Tibial nerve (tissue), 4 donors: ENCODE data around the gene BLM. TPM values are rescaled to one million over a fixed set of nuclear protein-coding genes. Genes with fewer than 3 reads are reported as not detected.

Experiments
- DNase-seq, 2 donors: peaks; one replicate each; pipeline ENCODE4 v3.0.0-alpha.2; 2019; ENCODE audit warnings: low spot score in 2 of 2
- H3K27ac ChIP-seq, 4 donors: fragments of 200-600 bp; sonication (generic) in 3 of 4; one replicate each; pipeline ENCODE4 v1.5.1; 2017 to 2019; ENCODE audit warnings: mild to moderate bottlenecking in 1 of 4
- H3K27me3 ChIP-seq, 2 donors: fragments of 200-600 bp; sonication (generic) in 1 of 2; one replicate each; pipeline versions ENCODE4 v1.5.1 to v1.6.0; 2017 to 2019
- H3K36me3 ChIP-seq, 3 donors: fragments of 200-600 bp; sonication (generic); one replicate each; pipeline ENCODE4 v1.5.1; 2018 to 2019
- H3K4me1 ChIP-seq, 4 donors: fragments of 200-600 bp; sonication (generic) in 3 of 4; one replicate each; pipeline ENCODE4 v1.5.1; 2017 to 2019
- H3K4me3 ChIP-seq, 4 donors: fragments of 200-600 bp; sonication (generic) in 3 of 4; one replicate each; pipeline ENCODE4 v1.5.1; 2017 to 2019; ENCODE audit warnings: mild to moderate bottlenecking in 1 of 4, moderate library complexity in 1 of 4
- H3K9me3 ChIP-seq, 4 donors: fragments of 200-600 bp; sonication (generic) in 3 of 4; one replicate each; pipeline ENCODE4 v1.5.1; 2017 to 2019
- EP300 ChIP-seq, 2 donors: sonication (generic); formaldehyde crosslinking; IDR thresholded peaks; one replicate each; pipeline ENCODE4 v1.6.1; 2017; ENCODE audit warnings: antibody characterized with exemption in 2 of 2, mild to moderate bottlenecking in 1 of 2
- POLR2A ChIP-seq, 2 donors: fragments of 450-650 bp; IDR thresholded peaks; one replicate each; pipeline ENCODE4 v1.6.1; 2017; ENCODE audit warnings: antibody characterized with exemption in 2 of 2, mild to moderate bottlenecking in 2 of 2, moderate library complexity in 2 of 2
- WGBS, 2 donors: methylation state at CpG; one replicate each; pipeline ENCODE4 v1.1.5; 2018; 5-methylcytosine and 5-hydroxymethylcytosine counted together
- total RNA-seq, 4 donors: library from RNA; depleted of rRNA; stranded (reverse); fragments of >200 nt; gene quantifications; one replicate each; pipeline ENCODE4 v1.1.0, GENCODE V29; 2016
- TF ChIP-seq, protein P1 (sequence below), 5 experiments: fragments of 200-600 bp in 3 of 5; fragments of 450-650 bp in 2 of 5; sonication (generic) in 3 of 5; IDR thresholded peaks; one replicate each; pipeline ENCODE4 v1.5.1; 2016 to 2019; ENCODE audit warnings: antibody characterized with exemption in 5 of 5, mild to moderate bottlenecking in 3 of 5, moderate library complexity in 2 of 5

The BLM gene
- total RNA-seq, 4 donors from 2014 or later, result 0.66 to 9.6 (median 1.0) TPM

DNA sequence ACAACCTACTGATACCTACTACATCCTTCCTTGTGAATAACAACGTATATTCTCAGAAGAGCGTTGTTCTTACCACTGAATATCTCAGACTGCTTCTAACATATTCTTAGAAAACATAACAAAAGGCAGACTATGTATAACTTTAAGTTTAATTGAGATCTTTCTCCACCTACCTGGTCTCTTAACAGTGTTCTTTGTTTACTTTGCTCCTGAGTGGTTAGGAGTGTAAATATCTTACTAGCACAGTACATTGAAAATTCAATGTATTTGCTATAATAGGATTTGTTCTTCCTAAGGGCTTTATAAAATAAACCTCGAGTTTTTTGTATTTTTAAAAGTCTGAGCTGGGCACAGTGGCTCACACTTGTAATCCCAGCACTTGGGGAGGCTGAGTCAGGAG, 7.9 kb upstream of the BLM start:
- no peak overlapping the region for H3K4me3 ChIP-seq
- H3K36me3 ChIP-seq, result no peaks in the 10 kb centered on the region
- no peaks in the 10 kb centered on the region for H3K4me1 ChIP-seq
- TF ChIP-seq EP300 (IDR thresholded peaks at IDR 0.05), result no peak
- no peak for TF ChIP-seq POLR2A (IDR thresholded peaks at IDR 0.05)
- TF ChIP-seq, protein P1, sequence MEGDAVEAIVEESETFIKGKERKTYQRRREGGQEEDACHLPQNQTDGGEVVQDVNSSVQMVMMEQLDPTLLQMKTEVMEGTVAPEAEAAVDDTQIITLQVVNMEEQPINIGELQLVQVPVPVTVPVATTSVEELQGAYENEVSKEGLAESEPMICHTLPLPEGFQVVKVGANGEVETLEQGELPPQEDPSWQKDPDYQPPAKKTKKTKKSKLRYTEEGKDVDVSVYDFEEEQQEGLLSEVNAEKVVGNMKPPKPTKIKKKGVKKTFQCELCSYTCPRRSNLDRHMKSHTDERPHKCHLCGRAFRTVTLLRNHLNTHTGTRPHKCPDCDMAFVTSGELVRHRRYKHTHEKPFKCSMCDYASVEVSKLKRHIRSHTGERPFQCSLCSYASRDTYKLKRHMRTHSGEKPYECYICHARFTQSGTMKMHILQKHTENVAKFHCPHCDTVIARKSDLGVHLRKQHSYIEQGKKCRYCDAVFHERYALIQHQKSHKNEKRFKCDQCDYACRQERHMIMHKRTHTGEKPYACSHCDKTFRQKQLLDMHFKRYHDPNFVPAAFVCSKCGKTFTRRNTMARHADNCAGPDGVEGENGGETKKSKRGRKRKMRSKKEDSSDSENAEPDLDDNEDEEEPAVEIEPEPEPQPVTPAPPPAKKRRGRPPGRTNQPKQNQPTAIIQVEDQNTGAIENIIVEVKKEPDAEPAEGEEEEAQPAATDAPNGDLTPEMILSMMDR (IDR thresholded peaks at IDR 0.05), result no peak
- H3K27me3 ChIP-seq, result no peaks in the 10 kb centered on the region
- 86 to 87% methylated on average over 3 of the region's 3 CpGs for WGBS, 2 donors
- no peaks in the 10 kb centered on the region for H3K9me3 ChIP-seq
- H3K27ac ChIP-seq, result no peak overlapping the region
- no peak for DNase-seq

DNA sequence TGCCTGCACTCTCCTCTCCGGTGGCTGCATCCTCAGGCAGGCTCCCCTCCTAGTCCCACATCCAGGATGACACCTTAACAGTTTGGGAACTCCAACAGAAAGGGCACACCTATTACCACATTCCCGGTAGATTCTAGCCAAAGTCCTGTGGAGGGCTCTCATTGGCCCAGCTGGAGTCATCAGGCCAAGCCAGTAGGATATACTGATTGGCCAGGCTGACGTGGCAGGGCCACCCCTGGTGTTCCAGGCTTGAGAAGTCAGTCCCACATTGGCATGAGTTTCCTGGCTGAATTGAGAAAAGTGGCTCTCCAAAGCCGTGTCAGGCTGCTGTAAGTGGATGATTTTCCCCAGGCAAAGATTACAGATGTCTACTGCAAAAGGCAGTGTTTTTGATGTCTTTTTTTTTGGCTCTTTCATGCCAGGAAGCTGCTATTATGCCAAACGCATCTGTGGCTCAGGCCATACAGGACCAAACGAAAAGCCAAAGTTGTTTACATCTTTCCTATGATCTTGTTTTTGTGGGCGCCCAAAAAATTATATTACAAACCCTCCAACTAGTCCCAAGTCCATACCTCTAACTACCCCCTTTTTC, 6.6 kb upstream of the BLM start:
- TF ChIP-seq, protein P1 (IDR thresholded peaks at IDR 0.05), result no peak
- no peak for TF ChIP-seq EP300 (IDR thresholded peaks at IDR 0.05)
- no peak for TF ChIP-seq POLR2A (IDR thresholded peaks at IDR 0.05)
- 73 to 77% methylated on average over 7 of the region's 7 CpGs for WGBS, 2 donors

DNA sequence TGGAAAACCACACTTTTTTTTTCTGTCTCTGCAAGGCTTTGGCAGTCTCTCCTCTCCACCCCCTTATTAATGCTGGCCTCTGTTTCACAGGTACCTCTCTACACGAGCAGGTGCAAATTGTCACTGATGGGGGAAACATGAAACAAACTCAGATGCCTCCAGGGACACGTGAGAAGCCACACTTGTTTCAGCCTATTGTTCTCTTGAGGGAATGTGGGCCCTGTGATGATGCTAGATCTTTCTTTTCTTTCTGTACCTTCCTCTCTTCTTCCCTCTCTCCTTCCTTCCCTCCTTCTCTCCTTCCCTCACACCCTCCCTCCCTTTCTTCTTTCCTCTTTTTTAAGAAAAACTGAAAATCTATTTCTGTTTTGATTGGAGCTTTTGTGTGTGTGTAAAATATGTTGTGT, 5.7 kb upstream of the BLM start:
- Histone ChIP-seq H3K36me3 (no peaks in the 10 kb centered on the region), H3K4me3 (no peak overlapping the region), H3K9me3 (no peaks in the 10 kb centered on the region), H3K27me3 (no peaks in the 10 kb centered on the region), H3K27ac (no peak overlapping the region), H3K4me1 (peaks cover 0 to 5% (median 2%) of the 10 kb centered on the region in 4 donors)
- WGBS, 2 donors, result 38 to 48% methylated on average over 2 of the region's 2 CpGs
- TF ChIP-seq POLR2A (IDR thresholded peaks at IDR 0.05) (no peak), EP300 (IDR thresholded peaks at IDR 0.05) (no peak)
- TF ChIP-seq, protein P1 (IDR thresholded peaks at IDR 0.05), result no peak
- DNase-seq, result no peak

More for the DNA sequence above, 6.6 kb upstream of the BLM start:
- Histone ChIP-seq H3K27ac (no peak overlapping the region), H3K9me3 (no peaks in the 10 kb centered on the region), H3K4me3 (no peak overlapping the region), H3K4me1 (no peaks in the 10 kb centered on the region), H3K36me3 (no peaks in the 10 kb centered on the region), H3K27me3 (no peaks in the 10 kb centered on the region)
- DNase-seq, result no peak

- no peaks in the 10 kb centered on the region for H3K9me3 ChIP-seq
- H3K27me3 ChIP-seq, result no peaks in the 10 kb centered on the region
- no peak for TF ChIP-seq POLR2A (IDR thresholded peaks at IDR 0.05)
- TF ChIP-seq, protein P1 (IDR thresholded peaks at IDR 0.05), result no peak
- no peak for TF ChIP-seq EP300 (IDR thresholded peaks at IDR 0.05)
- H3K4me1 ChIP-seq, result peaks cover 0 to 5% (median 2%) of the 10 kb centered on the region in 4 donors
- no peak for DNase-seq
- no peak overlapping the region for H3K27ac ChIP-seq
- H3K4me3 ChIP-seq, result no peak overlapping the region
- whole genome bisulfite sequencing, 2 donors, result 77 to 79% methylated on average over 2 of the region's 2 CpGs
- no peaks in the 10 kb centered on the region for H3K36me3 ChIP-seq
Measured at GRCh38 chr15:90711842-90712241, 5.3 kb upstream of the BLM start.

DNA sequence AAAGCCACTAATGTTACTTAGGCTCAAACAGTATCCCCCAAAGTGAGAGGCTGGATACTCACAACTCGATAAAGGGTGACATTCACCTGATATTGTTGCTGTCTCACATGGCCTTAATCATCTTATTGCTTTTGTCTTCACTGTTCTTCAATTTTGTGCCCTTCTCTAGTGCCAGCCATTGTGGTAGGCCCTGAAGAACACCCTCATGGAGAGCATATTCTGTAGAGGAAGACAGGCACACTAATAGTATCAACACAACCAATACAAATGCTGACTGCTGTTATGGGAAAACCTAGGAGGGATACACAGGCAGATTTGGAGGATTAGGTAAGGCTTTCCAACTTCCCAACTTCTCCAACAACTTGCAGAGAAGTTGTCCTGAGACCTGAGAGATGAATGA, 4.1 kb upstream of the BLM start:
- no peaks in the 10 kb centered on the region for H3K27me3 ChIP-seq
- TF ChIP-seq, protein P1 (IDR thresholded peaks at IDR 0.05), result no peak
- TF ChIP-seq POLR2A (IDR thresholded peaks at IDR 0.05), result no peak
- TF ChIP-seq EP300 (IDR thresholded peaks at IDR 0.05), result no peak

More for the DNA sequence above, 4.1 kb upstream of the BLM start:
- H3K4me1 ChIP-seq, result peaks cover 0 to 13% (median 8%) of the 10 kb centered on the region in 4 donors
- no peak overlapping the region for H3K4me3 ChIP-seq
- no peak for DNase-seq
- WGBS, 2 donors, result 89 to 96% methylated on average over 1 of the region's 1 CpG
- no peak overlapping the region for H3K27ac ChIP-seq
- no peaks in the 10 kb centered on the region for H3K36me3 ChIP-seq
- H3K9me3 ChIP-seq, result no peaks in the 10 kb centered on the region
